ENCODE results near the gene MRPL24.

MRPL24 gene

GRCh38 chr1:156775799-156776198 lies 34.9 kb upstream of the MRPL24 start:
- Histone ChIP-seq H3K36me3 (replicated peaks; ENCODE audit: low read depth, low read length) (peaks cover 12% of the 10 kb centered on the region), H3K9me3 (ENCODE audit: insufficient read depth, low read length) (no peaks in the 10 kb centered on the region), H4K20me1 (ENCODE audit: insufficient read depth, low read length) (peaks cover 36% of the 10 kb centered on the region), H2AFZ (ENCODE audit: low read depth, low read length) (no peak overlapping the region), H3K4me3 (ENCODE audit: low read length) (no peak overlapping the region), H3K27me3 (ENCODE audit: low read depth, low read length) (no peaks in the 10 kb centered on the region), H3K4me2 (ENCODE audit: low read length) (no peak overlapping the region), H3K79me2 (ENCODE audit: low read length) (peaks cover 90% of the 10 kb centered on the region), H3K27ac (ENCODE audit: low read length) (no peak overlapping the region), H3K9ac (ENCODE audit: low read length) (no peak overlapping the region), H3K4me1 (ENCODE audit: low read length) (peaks cover 12% of the 10 kb centered on the region)
- TF ChIP-seq EZH2phosphoT487 (IDR thresholded peaks at IDR 0.05; ENCODE audit: low read depth), result no peak

GRCh38 chr1:156773607-156774006 lies 32.7 kb upstream of the MRPL24 start:
- 0 out of 2 replicates have a peak, but pooled peaks have one; percentile 8 for TF ChIP-seq CTCF (IDR thresholded peaks at IDR 0.05; ENCODE audit: low read depth, low read length)
- no peak for TF ChIP-seq EZH2phosphoT487 (IDR thresholded peaks at IDR 0.05; ENCODE audit: low read depth)
- Histone ChIP-seq H3K79me2 (ENCODE audit: low read length) (peaks cover 94% of the 10 kb centered on the region), H3K4me1 (ENCODE audit: low read length) (peaks cover 19% of the 10 kb centered on the region), H3K36me3 (replicated peaks; ENCODE audit: low read depth, low read length) (peaks cover 21% of the 10 kb centered on the region), H4K20me1 (ENCODE audit: insufficient read depth, low read length) (peaks cover 36% of the 10 kb centered on the region), H3K9me3 (ENCODE audit: insufficient read depth, low read length) (no peaks in the 10 kb centered on the region), H3K9ac (ENCODE audit: low read length) (no peak overlapping the region), H2AFZ (ENCODE audit: low read depth, low read length) (no peak overlapping the region), H3K4me3 (ENCODE audit: low read length) (no peak overlapping the region), H3K27me3 (ENCODE audit: low read depth, low read length) (no peaks in the 10 kb centered on the region), H3K27ac (ENCODE audit: low read length) (no peak overlapping the region), H3K4me2 (ENCODE audit: low read length) (peak overlapping the region; percentile 25)

- Histone ChIP-seq H3K4me3 (ENCODE audit: low read length) (no peak overlapping the region), H3K4me1 (ENCODE audit: low read length) (peaks cover 22% of the 10 kb centered on the region), H3K27me3 (ENCODE audit: low read depth, low read length) (no peaks in the 10 kb centered on the region), H3K79me2 (ENCODE audit: low read length) (peaks cover 94% of the 10 kb centered on the region), H3K36me3 (replicated peaks; ENCODE audit: low read depth, low read length) (peaks cover 17% of the 10 kb centered on the region), H4K20me1 (ENCODE audit: insufficient read depth, low read length) (peaks cover 32% of the 10 kb centered on the region), H3K9me3 (ENCODE audit: insufficient read depth, low read length) (no peaks in the 10 kb centered on the region), H3K9ac (ENCODE audit: low read length) (no peak overlapping the region), H2AFZ (ENCODE audit: low read depth, low read length) (no peak overlapping the region), H3K4me2 (ENCODE audit: low read length) (peak overlapping the region; percentile 25), H3K27ac (ENCODE audit: low read length) (no peak overlapping the region)
- TF ChIP-seq CTCF (IDR thresholded peaks at IDR 0.05; ENCODE audit: low read depth, low read length), result no peak
- TF ChIP-seq EZH2phosphoT487 (IDR thresholded peaks at IDR 0.05; ENCODE audit: low read depth), result no peak
These were observed 32.0 kb upstream of the MRPL24 start for GRCh38 chr1:156772728-156773497.

GRCh38 chr1:156772222-156772621 lies 31.3 kb upstream of the MRPL24 start:
- Histone ChIP-seq H3K79me2 (ENCODE audit: low read length) (peaks cover 92% of the 10 kb centered on the region), H3K4me2 (ENCODE audit: low read length) (no peak overlapping the region), H2AFZ (ENCODE audit: low read depth, low read length) (no peak overlapping the region), H3K36me3 (replicated peaks; ENCODE audit: low read depth, low read length) (peaks cover 15% of the 10 kb centered on the region), H3K4me1 (ENCODE audit: low read length) (peaks cover 22% of the 10 kb centered on the region), H3K27me3 (ENCODE audit: low read depth, low read length) (no peaks in the 10 kb centered on the region), H4K20me1 (ENCODE audit: insufficient read depth, low read length) (peaks cover 25% of the 10 kb centered on the region), H3K9ac (ENCODE audit: low read length) (no peak overlapping the region), H3K27ac (ENCODE audit: low read length) (no peak overlapping the region), H3K9me3 (ENCODE audit: insufficient read depth, low read length) (no peaks in the 10 kb centered on the region), H3K4me3 (ENCODE audit: low read length) (no peak overlapping the region)
- no peak for TF ChIP-seq EZH2phosphoT487 (IDR thresholded peaks at IDR 0.05; ENCODE audit: low read depth)
- TF ChIP-seq CTCF (IDR thresholded peaks at IDR 0.05; ENCODE audit: low read depth, low read length), result no peak
